HG03354 (cell line): Measurements from ENCODE around the gene SEPTIN1.

Source experiments
- ATAC-seq: cut with Tn5 transposase; IDR thresholded peaks from one replicate; pipeline ENCODE4 v1.9.1; 2021; ENCODE audit warnings: mild to moderate bottlenecking; ENCODE audit not compliant: unreplicated experiment, poor library complexity, severe bottlenecking

SEPTIN1 gene

DNA sequence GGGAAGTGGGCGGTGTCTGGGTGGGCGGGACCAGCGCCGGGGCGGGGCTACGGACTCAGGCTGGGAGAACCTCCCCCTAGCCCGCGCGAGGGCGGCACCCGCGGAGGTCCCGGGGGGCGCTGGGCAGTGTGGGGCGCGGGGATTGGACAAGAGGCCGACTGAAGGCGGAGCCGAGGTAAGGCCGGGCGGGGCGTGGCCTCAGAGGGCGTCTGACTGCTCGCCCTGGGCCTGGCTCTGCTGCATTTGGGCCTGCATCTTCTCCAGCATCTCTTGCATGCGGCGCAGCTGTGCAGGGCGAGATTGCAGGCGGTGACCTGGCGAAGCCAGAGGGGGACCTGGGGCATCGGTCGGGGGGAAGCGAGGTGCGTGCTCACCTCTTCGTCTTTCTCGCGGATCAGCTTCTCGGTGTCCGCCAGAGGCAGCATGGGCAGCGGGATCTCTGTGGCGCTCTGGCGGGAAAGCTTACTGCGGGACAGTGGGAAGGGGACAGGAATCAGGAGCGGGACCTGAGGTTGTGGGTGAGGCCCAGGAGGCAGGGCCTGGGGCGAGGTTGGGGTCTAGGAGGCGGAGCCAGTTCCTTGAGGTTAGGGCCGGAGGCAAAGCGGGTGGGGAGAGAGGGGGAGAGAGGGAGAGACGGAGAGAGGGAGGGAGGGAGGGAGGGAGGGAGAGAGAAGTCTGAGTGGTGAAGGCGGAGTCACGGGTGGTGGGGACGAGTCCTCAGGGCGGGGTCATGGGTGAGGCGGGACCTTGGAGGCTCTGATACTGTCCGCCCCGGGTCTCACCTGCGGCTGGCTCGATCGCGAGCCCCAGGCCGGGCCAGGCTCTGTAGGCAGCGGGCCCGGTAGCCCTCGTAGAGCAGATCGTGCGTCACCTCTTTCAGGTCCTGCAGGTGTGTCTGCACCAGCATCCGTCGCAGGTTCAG is 3.9 kb downstream of the SEPTIN1 start:
- ATAC-seq = peak; percentile 86

DNA sequence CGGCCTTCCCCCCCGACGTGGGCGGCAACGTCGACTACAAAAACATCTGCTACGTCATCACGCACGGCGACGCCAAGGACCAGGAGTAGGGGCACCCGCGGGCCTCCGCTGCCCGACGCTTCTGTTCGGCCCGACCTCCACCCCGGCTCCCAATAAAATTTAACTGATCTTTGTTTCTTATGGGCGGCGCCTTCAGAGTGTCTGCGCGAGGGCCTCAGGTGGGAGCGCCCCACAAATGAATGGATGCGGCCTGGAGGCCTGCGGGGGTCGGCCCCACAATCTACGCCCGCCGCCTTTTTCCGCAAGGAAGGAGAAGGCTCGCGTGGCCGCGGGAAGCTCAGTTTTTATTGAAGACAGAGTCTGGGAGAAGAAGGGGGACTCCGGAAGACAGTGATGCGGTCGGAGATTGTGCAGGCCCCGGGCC is 4.5 kb downstream of the SEPTIN1 start:
- peak; percentile 47 for ATAC-seq

DNA sequence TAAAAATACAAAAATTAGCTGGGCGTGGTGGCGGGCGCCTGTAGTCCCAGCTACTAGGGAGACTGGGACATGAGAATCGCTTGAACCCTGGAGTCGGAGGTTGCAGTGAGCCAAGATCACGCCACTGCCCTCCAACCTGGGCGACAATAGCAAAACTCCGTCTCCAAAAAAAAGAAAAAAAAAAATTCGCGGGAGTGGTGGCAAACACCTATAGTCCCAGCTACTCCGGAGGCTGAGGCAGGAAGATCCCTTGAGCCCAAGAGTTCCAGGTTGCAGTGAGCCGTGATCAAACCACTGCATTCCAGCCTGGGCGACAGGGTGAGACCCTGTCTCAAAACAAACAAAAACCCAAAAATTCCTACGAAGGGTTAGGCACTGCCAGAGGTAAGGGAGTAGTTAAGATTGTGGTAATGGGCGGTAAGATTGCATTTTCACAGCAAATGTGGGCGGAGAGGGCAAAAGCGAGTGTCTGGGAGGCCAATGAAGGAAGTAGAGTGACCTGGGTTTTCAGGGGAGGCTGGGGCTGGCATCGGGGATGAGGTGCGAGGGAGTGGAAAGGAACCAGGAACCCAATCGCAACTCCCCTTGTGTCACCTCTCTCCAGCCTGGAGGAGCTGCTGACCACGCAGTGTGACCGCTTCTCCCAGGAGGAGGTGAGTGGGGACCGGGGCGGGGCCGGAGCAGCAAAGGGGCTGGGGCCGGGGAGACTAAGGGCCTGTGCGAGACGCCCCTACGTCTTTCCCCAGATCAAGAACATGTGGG is 5.1 kb downstream of the SEPTIN1 start:
- no peak for ATAC-seq

DNA sequence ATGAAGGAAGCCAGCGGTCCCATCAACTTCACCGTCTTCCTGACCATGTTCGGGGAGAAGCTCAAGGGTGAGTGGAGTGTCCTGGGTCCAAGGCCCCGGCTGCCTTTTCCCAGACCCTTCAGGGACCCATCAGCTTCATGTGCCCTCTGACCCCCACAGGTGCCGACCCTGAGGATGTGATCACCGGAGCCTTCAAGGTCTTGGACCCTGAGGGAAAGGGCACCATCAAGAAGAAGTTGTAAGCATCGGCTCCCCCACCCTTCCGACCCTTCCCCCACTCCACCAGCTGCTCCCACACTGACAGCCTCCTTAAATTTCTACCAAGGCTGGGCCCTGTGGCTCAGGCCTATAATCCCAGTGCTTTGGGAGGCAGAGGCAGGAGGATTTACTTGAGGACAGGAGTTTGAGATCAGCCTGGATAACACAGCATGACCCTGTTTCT is 5.9 kb downstream of the SEPTIN1 start:
- no peak for ATAC-seq

DNA sequence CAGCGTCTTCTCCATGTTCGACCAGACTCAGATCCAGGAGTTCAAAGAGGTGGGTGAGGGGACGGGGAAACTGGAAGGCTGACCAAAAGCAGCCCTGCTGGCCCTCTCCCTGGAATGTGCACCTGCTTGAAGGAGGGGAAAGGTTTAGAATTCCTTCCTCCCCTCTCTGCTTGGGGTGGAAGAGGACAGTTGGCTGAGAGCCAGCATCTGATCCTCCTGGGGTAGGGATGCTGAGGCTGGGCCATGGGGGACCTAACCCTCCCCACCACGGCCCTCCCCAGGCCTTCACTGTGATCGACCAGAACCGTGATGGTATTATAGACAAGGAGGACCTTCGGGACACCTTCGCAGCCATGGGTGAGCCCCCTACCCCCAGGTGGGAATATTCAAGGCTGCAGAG is 6.5 kb downstream of the SEPTIN1 start:
- no peak for ATAC-seq

DNA sequence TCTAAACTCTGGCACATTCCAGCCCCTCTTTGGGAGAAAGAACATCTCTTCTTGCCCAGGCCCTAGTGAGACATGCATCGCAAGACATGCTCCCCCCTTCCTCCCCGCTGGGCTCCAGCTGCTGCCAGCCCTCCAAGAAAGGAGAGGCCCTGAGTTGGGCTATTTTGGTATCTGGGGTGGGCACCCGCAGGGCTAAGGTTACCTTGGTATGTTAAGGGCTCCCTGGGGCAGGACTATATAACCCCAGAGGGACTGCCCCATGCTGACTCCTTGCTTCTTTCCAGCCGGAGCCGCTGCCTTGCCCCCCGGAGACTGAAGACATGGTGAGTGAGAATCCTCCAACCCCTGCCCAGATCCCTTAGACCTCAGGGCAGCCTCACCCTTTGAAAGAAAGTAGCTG is 7.8 kb downstream of the SEPTIN1 start, which contains the start of gene MYL11:
TSS of gene MYL11 (plus strand) at position 265 of the 400 bp plus-strand sequence. CDS start at position 321, 56 bp downstream.
- ATAC-seq = no peak

DNA sequence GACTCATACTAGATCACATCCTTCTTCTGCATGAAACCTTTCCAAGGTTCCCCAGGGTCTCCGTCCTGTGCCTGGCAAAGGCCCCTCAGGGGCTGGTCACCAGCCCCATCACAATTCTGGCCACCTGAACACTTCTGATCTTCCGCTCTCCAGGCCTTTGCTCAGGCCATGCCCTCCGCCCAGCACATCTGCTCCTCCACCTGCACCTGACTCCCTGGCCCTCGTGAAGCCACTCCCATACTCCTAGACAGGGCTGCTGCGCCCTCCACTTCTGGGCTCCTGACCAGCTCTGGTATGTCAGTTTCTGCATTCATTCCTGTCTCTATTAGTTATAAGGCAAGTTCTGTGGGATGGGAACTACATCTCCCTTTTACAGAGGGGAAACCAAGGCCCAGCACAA is 9.6 kb downstream of the SEPTIN1 start:
- ATAC-seq = no peak

DNA sequence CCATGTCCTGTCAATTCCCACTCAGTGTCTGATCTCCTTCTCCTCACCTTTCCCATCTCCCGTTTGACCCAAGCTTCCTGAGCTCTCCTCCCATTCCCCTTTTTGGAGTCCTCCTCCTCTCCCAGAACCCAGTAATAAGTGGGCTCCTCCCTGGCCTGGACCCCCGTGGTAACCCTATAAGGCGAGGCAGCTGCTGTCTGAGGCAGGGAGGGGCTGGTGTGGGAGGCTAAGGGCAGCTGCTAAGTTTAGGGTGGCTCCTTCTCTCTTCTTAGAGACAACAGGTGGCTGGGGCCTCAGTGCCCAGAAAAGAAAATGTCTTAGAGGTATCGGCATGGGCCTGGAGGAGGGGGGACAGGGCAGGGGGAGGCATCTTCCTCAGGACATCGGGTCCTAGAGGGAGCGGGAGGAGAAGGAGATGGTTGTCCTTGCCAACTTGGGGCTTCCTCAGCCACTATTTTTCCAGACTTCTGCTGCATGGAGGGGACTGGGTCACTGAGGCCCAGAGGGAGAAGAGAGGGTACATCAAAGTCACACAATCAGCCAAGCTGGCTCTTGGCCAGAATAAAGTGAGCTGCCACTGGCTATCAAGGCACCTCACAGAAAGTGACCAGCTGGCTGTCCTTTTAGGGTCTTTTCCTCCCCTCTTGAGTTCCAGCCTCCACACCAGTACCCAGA is 10.2 kb downstream of the SEPTIN1 start:
- no peak for ATAC-seq

DNA sequence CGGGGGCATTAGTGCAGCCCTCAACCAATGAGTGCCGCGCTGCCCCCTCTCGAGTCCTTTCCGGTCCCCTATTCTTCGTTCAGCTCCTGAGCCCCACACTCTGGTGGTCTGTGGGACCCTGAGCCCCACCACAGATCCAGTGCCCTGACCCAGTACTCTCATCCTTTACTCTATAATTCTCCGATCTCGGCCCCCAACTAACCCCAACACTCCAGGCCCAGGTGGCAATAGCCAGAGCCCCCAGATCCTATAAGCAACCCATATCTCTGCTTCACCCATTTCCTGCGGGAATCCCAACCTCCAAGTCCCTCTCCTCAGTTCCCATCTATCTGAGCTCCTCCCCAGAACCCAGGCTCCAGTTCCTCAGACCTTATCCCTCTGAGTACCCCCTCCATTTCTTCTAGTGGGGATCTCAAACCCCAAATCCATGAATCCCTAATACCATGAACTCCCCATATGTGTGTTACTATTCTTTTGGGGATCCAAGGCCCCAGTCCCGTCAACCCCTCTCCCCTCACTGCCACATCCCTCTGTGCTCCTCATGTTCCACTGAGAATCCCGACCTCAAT is 11.0 kb downstream of the SEPTIN1 start:
- ATAC-seq = no peak

DNA sequence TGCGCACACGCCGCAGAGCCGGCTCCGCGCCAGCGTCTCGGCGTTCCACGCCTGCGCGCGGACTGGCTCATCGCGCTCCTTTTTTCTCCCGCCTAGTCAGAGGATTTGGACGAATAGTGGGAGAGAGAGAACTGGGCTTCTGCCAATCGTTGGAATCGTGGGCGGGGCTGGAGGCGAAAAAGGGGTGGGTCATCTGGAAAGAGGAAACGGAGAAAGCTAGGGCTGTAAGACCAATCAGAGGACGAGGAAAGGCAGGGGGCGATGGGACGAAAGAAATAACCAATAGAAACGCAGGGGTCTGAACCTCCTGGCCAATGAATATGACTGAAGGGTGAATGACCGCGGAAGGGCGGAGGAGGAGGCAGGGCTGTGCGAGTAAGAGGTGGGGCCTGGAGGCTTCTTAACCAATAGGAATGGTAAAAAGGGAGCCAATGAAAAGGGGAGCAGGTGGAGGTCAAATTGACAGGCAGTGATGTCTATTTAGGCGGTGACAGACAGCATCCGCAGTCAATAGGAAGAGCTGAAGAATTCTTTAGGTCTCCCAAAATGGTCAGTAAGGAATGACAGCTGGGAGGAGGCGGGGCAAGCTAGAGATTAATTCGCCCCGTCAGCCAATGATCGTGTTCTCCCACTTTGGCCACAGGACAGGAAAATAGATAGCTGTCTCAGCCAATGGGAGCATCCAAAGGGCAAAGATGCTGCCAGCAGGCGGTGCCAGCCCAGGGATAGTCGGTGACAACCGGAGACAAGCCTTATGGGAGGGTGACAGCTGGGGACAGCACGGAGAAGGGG is 11.7 kb downstream of the SEPTIN1 start, which contains the start of gene TBC1D10B:
TSS of gene TBC1D10B (minus strand) at position 39 of the 792 bp plus-strand sequence. CDS start 311 bp downstream, outside the sequence.
- ATAC-seq = peak; percentile 79

DNA sequence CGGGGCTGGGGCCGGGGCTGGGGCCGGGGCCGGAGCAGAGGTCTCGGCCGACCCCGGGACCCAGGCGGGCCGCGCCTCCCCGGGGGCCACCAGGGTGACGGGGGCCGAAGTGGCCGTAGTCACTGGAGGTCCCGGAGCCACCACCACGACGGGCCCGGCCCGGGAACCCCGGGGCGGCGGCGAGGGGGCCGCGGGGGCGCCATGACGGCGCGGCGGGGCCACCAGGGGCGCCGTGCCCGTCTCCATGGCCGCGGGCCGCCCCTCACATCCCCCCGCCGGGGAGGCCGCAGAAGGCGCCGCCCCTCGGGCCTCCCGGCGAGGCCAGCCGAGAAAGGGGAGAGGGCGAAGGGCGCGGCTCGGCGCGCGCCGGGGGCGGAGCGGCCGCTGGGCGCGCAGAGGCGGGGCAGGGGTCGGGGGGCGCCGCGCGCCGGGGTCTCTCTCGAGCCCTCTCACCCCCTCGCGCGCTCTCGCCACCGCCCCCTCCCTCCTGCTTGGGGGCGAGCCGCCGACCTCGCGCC is 12.4 kb downstream of the SEPTIN1 start:
- peak; percentile 16 for ATAC-seq

DNA sequence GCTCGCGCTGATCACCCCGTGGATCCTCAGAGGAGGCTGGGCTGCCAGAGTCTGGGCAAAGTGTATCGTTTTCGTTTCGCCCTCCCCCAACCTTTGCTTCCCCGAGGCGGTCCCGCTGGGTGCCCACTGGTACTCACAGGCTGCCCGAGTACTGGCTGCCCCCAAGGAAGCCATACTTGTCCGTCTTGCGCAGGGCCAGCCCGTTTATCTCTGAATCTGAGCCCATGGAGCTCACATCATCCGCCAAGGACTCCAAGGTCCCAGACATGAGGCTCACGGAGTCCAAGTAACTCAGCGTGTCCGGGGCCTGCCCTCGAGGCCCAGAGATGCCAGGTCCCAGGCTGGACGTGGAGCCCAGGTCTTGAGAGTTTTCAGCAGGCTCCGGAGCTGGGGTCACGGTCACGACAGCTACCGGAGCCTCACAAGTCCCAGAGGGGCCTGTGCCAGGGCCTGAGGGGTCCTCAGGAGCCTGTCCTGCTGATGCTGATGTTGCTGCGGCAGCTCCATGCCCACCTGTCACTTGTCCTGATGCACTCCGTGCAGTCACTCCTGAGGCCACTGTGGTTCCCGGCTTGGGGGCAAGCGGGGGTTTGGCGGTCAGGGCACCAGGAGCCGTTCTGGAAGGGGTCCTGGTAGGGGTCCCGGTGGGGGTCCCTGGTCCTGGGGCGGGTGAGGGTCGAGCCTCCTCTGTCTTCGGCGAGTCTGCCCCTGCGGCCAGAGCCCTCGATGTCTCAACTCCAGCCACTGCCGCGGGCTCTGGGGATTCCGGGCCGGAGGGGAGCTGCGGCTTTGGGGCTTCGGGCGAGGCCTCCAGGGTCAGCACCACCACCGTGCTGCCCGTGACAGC is 13.0 kb downstream of the SEPTIN1 start:
- ATAC-seq = no peak

DNA sequence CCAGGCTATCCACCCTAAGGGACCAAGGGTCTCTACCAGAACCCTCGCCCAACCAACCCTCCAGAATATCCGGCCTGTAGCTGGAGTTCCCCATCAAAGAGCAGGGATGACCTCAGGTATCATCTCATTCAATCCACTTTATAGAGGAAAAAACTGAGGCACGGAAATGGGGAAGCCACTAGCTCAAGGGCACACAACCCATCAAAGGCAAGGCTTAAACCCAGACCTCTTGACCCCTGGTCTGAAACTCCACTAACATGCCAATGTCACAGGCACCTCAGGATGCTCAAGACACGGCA is 13.6 kb downstream of the SEPTIN1 start:
- no peak for ATAC-seq

DNA sequence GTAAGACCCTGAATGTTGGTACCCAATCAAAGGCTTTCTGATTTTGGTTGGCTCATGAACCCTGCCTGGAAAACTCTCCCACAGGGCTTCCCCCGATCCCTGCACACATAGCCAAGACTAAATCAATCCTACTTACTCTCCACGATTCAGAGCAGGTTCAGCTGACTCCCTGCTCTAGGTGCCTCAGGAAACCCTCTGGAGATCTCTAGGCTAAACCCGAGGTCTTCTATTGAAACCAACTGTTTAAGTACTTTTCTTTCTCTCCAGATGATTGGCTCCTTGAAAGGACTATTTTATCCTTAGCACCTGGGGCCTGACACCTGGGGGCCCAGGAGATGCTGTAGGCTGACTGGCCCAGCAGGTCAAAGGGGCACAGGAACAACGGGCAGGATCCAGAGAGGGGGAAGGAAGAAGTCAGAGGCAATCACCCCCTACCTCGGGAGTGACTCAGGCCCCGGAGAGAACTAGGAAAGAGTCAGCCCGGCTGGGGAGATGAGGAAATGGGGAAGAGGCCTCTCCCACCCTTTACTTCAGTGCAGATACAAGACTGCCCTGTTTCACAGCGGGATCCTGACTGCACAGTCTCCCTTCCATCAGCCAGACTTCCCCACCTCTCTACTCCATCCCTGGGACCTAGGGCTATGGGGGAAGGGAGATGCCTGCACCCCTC is 14.1 kb downstream of the SEPTIN1 start:
- ATAC-seq = no peak

DNA sequence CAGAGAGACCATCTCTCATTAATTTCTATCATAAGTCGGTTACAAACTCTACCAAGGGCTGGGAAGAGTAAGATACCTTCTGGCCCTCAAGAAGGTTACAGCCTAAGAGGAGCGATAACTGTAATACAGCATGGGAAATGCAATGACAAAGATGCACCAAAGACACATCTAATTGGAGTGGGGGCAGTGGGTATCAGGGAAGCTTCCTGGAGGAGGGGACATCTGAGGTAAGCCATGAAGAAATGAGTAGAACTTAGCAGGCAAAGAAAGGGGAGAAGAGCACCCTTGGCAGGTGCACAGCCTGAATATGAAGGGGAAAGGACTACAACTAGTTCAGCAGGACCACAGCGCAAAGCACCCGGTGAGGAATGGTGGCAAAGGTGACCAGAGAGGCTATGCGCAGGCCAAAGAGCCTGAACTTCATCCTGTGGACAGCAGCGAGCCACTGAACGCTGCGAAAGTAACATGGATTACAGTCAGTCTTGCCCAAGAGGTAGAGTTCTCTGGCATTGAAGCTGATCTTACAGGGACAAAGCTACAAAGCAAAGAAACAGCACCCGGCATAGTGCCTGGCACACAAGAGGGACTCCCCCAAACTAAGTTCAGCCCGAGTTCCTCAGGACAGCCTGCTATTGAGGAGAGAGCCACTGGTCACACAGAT is 14.9 kb downstream of the SEPTIN1 start:
- ATAC-seq = no peak

DNA sequence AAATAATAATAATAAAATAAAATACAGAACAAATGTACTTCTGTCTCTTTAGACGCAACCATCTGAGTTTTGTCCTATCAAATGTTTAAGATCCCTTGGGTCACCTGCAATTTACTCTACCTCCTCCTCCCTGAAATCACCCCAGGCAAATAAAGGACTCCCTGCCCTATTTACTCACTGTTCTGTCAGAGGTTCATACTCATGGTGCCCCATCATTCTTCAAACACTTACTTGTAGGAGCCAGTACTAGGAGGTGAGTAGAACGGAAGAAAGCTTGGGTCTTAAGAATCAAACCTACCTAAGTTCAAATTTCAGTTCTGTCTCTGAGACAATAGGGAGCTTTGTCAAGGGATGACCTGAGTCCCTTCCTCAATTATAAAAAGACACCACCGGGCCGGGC is 15.8 kb downstream of the SEPTIN1 start:
- no peak for ATAC-seq

DNA sequence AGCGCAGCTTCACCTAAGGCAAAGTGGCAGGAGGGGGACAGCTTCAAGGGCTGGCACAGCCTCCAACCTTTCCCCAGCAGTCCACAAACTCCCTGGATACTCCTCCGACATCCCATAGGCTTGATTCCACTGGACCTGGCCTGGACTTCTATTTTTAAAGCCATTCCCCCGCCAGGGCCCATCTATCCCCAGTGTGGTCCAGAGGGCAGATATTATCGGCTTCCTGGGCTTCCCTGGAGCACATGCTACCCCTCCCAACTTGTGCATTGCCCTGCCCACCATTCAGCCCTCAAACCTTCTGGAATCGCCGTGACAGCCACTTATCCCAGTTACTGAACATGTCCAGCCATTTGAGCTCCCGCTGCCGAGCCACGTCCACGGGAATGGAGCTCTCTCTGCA is 17.2 kb downstream of the SEPTIN1 start:
- no peak for ATAC-seq
